Activated gamma-delta T cell treated with Interleukin-2 at 50 U/mL for 16 hours (primary cell): Measurements from ENCODE around the gene AOX1.
"Not testable (repeated sequence)": the region's sequence is repeated elsewhere in the genome, so short reads cannot be mapped to it uniquely, and the experiment has no call there.

Source experiments
- DNase-seq: peaks from one replicate; pipeline ENCODE4 v3.0.0-alpha.2; 2020

Gene AOX1

DNA sequence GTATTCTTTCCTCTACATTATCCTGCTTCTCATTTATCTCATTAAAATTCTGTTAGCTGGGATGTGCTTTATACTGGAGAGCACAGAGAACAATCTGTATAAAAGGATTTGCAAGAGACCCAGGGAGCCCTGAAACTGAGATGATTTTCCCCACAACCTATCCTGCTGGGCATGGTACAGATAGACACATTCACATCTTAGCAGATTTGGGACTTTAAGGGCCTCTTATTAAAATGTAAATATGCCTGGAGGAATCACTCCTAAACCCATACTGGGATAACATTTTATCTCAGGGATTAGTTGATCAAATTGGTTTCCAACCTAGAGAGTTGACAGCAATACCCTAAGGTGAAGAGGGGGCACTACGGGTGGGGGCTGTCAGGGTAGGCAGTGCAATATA, 45.5 kb downstream of the AOX1 start:
- DNase-seq = no peak

DNA sequence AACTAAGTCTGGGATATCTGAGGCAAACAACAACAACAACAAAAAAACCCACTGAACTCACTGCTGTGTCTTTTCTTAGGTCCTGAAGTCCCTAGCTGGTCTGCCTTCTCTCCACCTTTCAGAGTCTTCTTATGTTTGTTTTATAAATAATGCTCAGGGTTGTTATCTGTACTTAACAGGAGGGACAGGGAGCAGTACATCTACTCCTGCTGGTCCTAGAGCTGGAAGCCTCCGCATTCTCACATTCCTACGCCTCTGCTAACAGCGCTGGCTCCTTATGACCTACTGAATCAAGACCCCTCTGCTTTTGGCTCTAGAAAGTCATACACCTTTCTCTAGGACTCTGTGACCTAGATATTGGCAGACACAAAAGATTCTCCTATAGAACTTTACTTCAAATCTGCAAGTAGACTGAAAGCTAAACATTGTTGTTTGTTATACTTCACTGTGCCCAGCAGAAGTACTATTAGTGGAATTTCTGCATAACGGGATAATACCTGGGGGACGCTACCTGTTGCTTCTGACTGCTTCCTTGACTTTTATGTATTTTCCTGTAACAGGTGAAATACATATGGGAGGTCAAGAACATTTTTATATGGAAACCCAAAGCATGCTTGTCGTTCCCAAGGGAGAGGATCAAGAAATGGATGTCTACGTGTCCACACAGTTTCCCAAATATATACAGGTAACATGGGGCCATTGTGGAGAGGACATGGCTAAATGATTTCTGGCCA, 48.6 kb downstream of the AOX1 start:
- no peak for DNase-seq

DNA sequence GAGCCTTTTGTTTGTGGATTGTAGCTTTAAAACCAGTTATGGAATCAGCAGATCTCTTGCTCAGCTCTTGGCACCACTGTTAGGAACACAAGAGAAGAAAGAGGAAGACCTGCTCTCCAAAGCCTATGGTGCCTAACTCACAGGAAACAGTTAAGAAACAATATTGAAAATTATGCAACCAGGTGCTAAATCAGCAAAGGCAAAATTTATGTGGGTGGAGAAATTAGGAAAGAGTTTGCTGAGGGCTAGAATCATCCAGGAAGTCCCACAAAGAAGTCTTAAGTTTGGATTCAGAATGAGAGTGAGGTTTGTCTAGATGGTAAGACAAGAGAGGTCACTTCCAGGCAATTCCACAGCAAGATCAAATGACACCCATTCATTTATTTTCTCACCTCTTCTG, 49.4 kb downstream of the AOX1 start:
- no peak for DNase-seq

DNA sequence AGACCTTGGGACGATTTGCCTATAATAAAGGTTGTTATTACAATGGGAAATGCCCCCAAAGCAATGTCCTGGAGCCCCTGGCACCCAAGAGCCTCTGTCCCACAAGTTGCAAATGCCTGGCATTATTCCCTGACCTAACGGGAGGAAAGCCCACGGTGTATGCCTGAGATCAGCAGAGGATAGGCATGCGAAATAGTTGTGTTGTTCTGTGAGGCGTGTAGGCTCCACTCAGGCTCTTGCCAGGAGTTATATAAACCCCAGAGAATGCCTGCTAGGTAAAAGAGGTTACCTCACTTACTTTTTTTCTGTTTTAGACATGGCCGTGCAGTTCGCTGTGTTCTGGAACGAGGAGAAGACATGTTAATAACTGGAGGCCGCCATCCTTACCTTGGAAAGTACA, 52.1 kb downstream of the AOX1 start:
- no peak for DNase-seq

DNA sequence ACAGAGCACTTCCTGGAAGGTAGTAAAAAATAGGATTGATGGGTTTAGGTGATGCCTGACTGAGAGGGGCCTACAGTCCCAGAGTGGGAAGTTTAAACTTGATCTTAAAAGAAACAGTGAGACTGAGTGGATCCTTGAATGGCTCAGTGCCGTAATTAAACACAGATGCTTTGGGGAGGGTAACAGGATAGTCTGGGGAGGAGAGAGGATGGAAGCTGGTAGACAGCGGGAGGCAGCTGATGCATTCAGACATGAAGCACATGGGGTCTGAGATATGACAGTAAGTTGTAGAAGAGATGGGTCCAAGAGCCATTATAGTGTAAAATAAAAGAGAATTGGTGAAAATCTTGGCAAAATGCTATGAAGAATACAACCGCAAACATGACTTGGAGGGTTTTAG, 54.4 kb downstream of the AOX1 start:
- DNase-seq = no peak

DNA sequence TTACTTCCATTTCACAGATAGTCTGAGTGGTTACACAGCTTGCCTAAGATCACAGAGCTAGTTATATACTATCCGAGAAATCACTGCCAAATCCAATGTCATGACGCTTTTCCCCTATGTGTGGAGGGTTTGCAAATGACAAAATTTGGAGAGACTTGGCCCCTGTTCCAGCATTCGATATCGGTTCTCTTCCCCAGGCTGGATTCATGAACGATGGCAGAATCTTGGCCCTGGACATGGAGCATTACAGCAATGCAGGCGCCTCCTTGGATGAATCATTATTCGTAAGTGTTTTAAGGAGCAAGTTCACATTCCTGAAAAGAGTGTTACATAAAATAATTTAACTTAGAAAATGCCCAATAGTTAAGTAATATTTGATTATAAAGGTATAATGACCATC, 55.1 kb downstream of the AOX1 start:
- DNase-seq = no peak

DNA sequence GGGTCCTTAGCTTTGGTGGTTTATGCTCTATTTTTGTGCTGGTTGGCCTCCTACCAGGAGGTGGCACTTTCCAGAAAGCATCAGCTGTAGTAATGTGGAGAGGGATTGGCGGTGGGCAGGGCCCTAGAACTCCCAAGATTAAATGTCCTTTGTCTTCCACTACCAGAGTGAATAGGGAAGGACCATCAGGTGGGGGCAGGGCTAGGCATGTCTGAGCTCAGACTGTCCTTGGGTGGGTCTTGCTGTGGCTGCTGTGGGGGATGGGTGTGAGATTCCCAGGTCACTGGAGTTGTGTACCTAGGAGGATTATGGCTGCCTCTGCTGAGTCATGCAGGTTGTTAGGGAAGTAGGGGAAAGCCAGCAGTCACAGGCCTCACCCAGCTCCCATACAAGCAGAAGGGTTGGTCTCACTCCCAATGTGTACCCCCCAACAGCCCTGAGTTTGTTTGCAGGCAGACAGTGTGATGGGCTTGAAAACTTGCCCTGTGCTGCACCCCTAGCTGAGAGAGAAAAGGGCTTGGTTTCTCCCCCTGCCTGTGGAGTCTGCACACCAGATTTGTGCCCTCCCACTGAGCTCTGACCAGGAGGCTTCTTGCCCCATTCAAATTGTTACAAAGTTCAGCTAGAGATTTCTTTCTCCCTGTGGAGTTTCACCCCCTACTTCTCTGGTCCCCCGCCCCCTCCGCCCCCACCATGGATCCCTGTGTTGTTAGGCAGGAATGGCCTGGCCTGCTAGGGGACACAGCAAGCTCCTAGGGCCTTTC, 62.9 kb downstream of the AOX1 start:
- DNase-seq = not testable (repeated sequence)

DNA sequence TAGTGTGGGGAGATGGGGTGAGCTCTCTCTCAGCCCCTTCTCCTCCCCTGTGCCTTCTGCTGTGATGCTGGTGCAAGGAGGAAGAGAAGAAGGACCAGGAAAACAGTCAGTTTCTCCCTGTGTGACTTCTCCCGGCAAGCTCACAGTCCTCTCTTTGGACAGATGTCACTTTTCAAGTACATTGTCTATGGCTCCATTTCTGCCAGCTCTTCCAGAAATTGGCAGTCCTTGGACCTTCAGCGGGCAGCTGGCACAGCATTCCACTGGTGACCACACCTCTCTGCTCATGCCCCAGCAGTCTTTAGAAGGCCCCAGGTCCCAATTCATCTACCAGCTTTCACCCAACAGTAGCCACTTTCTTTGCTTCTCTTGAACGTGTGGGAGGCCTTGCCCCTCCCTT, 63.9 kb downstream of the AOX1 start:
- DNase-seq = no peak

DNA sequence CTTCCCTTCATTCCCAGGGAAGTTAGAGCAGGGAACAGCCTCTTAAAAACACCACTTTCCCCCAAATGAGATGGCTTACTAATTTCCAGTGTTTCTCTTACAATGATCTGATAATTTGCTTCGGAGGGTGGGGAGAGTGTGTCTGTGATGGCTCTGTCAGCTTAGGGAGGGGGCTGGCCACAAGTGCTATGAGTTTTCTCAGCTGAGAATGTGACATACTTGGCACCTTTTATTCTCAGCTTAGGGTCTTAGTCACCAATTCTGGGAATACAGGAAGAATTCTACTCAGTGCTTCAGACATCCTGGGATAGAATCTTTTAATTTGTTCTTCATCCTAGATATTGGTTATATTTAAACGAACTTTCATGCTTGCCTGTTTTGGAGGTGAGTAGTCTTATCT, 64.4 kb downstream of the AOX1 start:
- DNase-seq = no peak

DNA sequence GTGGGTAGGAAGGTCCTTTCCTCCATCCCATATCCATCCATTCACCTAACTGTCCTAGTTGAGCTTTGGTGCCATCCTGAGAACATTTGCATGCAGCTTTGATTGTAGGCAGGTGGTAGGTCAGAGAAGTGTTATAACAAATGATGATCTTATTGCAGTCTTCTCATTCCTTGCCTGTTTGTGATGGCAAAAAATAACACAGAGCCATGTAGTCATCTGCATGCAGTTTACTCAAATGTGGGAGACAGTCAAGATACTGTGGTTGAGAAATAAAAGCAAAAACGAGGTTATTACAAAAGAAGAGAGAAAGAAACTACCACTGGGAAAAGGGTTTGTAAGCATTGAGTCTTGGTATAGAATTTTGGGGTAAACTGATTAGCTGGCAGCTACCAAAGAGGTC, 66.3 kb downstream of the AOX1 start:
- DNase-seq = no peak

DNA sequence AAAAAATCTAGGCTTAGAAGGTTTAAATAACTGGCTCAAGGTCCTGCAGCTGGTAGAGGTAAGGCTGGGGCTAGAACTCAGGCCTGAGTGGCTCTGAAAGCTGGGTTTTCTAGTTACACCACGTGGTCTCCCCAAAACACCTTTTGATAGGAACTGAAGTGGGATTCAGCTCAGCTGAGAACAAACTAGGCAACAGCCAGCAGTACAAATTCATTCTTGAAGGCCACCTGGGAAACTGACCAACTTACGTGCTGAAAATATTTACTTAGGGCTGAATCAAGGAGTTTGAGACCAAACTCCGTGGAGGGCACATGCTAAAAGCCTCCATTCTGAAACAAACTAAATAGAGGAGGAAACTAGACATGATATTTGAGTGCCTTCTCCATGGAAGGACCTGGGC, 67.2 kb downstream of the AOX1 start:
- no peak for DNase-seq

DNA sequence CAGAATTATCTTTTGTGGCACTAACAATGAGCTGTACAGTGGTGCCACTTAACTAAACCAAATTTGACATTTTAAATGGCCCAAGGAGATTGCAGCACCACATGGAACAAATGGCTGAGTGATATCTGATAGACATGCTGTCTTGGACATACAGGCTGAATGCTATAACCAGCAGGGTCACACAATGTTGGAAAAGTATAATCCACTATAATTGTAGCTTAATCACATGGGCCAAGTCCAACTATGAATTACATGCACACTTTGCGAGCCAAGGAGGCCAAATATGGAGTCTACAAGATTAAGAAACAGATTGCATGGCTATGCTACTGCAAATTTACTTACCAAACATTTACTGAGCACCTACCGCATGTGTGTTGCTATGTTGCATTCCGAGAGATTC, 69.0 kb downstream of the AOX1 start:
- no peak for DNase-seq

DNA sequence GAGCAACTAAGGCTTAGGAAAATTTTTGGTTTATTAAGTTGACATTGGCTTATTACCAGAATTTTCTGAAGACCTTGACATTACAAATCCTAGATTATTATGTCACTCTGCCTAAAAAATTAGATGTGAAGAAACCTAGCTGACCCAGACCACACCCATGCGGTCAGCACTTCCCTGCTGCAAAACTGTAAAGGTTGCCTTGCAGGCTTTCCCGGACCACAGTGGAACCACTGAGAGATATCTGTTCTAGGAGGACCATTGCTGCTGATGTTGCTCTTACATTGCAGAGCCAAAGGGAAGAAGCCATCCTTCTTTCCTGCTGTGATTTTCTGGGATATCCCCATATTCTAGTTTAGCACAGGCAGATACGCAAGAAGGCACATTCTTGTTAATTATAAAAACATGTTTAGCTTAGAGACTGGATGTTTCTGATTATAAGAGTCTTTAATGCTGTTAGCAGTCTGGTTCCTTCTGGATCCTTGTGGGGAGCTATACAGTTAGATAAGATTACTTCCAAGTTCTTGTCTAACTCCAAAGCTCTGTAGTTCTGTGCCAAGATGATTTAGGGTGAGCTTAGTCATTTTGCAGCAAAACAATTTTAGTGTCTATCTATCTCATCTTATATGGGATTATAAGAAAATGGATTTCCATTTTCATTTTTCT, 70.2 kb downstream of the AOX1 start:
- DNase-seq = no peak

DNA sequence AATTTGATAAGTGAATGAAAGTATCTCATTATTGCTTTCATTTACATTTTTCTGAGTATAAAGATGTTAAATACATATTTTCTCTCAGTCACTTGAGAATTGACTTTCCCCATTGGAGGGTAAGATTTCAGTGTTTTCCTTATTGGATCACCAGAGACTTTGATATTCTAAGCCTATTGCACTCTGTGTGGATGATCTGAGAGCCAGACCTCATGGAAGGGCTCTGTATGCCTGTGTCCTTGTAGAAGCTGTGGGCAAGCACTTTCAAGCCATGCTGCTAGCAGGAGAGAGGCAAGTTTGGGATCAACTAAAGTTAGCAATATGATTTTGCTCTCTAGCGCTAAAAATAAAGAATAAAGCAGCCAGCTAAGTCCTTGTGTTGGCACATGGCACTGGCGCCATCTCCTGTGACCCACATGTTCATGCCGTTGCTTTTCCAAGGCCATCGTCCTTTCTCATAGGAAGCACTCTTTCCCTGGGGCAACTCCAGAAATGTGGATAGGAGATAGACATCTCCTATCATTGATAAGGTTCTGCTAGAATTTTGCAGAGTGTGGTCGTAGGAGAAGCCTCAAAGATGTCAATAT, 72.6 kb downstream of the AOX1 start:
- no peak for DNase-seq

DNA sequence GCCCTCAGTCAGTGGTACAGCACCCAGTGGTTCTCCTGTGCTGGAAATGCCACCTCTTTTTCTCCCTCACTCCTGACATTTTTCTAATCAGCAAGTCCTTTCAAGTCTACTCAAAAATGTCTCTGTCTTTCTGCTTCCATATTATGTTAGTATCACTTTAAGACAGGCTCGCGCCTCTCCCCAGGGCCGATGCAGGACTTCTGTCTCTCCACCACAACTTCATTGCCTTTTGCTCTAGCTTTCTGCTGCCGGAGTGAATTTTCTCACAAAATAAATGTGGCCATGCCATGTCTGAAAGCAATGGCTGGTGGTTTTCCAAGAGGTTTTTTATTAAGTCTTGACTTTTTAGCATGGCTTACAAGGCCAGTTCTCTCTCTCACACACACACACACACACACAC, 73.6 kb downstream of the AOX1 start:
- no peak for DNase-seq

DNA sequence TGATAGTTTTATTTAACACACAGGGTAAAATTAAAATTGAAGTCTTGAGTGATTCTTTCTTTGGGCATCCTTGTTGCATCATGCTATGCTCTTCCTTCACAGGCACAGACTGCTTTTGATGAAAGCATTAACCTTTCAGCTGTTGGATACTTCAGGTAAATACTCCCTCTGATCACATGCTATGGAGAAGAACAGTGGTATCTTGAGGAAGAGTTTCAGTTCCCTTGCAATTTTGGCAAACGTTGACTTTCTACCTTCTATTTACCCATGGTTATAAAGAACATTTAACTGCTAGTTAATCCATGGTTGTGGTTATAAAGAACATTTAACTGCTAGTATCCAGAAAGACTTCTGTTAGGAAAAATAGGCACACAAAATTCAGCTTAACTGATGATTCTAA, 75.7 kb downstream of the AOX1 start:
- no peak for DNase-seq

DNA sequence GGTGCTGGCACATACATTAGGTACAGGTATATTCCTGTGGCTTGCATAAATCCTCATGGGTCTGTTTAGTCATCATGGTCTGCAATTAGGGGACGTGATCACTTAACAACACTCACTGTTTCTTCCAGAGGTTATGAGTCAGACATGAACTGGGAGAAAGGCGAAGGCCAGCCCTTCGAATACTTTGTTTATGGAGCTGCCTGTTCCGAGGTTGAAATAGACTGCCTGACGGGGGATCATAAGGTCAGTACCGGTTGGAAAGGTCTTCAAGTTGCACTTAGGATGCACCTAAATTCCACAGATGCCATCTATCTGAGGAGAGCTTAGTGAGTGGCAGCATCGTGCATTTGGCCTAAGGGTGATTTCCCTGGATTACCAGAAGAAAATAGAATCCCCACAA, 76.9 kb downstream of the AOX1 start:
- no peak for DNase-seq

DNA sequence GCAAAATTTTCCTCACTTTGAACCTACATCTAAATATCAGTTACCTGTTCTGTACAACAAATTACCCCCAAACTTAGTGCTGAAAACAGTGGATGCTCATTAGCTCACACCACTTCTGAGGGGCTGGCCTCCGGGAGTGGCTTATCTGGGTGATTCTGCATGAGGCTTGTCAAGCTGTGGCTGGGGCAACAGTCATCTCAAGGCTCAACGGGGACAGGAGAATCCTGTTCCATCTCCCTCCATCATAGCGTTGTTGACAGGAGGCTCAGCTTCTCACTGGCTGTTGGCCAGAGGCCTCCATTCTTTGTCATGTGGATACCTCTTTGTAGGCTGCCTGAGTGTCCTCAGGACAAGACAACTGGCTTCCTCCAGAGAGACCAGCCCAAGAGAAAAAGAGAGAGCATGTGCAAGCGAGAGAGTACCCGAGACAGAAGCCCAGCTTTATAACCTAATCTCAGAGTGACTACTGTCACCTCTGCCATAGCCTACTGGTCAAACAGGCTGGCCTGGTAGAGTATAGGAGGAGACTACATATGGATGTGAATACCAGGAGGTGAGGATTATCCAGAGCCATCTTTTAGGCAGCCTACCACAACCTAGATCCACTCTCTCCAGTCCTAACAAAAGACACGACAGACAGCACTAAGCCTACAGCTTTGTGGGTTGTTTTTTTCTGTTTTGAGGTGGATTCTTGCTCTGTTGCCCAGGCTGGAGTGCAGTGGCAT, 79.1 kb downstream of the AOX1 start:
- no peak for DNase-seq

DNA sequence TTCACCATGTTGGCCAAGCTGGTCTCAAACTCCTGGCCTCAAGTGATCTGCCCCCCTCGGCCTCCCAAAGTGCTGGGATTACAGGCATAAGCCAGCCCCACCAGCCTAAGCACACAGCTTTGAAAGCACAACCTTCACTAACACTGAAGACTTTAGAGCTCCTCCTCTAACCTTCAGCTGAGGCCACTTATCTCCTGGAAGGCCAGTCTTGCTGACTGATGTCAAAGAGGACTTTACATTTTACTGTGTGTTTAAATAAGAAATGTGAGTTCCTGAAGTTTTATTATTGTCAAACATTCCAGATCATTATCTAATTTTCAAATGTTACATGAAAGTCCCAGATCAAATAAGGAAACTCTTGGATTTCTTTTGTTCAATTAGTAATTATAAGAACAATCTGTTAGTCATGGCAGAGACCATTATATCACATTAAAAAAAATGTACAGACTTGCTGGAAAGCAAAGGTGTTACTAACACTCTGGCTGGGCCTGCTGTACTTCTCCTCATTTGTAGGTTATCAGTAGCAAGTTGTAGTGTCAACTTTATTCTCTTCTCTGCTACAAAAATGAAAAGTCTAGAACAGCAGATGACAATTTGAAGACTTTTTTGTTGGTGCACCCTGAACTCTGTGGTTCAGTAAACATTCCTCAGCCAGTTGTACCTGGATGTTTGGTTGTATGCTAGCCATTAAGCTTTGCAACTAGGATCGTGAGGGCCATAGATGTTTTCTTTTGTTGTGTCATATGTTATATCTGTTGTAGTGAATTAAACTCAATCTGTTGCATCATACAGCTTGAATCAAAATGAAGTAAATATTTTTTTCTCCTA, 80.0 kb downstream of the AOX1 start:
- no peak for DNase-seq

DNA sequence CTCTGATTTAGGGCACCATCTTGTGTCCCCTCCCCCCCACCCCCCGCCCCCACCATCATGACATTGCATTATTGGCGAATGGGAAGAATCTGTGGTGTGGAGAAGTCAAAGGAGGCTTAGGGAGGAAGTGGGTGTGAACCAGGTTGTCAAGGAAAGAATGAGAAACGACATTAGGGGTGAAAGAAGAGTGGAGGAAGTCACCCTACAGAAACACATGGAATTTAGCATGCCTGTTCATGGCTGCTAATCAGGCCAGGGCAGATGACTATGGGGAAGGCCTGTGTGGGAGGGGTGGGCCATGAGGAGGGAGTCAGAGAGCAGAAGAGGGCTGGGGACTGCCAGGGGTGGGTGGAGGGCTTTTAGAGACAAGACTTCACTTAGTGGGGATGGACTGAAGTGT, 81.6 kb downstream of the AOX1 start:
- no peak for DNase-seq

DNA sequence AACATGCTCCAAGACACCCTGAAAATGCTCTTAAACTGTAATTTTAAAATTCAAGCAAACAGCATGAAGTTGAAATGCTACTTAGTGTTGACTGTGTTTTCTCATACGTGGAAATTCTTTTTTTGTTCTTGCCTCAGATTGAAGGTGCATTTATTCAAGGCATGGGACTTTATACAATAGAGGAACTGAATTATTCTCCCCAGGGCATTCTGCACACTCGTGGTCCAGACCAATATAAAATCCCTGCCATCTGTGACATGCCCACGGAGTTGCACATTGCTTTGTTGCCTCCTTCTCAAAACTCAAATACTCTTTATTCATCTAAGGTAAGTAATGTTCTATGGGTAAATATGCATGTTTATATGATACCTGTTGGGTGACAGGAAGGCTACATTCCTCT, 82.7 kb downstream of the AOX1 start:
- DNase-seq = no peak

DNA sequence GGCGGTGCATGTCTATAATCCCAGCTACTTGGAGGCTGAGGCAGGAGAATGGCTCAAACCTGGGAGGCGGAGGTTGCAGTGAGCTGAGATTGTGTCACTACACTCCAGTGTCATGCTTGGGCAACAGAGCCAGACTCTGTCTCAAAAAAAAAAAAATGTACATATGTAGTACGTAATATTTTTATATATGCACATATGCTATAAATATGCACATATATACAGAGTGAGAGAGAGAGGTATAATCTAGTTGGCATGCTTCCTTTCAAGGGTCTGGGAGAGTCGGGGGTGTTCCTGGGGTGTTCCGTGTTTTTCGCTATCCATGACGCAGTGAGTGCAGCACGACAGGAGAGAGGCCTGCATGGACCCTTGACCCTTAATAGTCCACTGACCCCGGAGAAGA, 83.5 kb downstream of the AOX1 start:
- DNase-seq = no peak
